WERI-Rb-1 (cell line): ENCODE results near the gene RAB4A.

Source experiments
- DNase-seq: peaks from one replicate; pipeline ENCODE4 v3.0.0-alpha.2; 2020
- H3K27ac ChIP-seq: fragments of 250-450 bp; sonication (Bioruptor Pico); 2 replicates; pipeline ENCODE4 v1.5.1; 2020; ENCODE audit warnings: mild to moderate bottlenecking, moderate library complexity
- H3K27me3 ChIP-seq: fragments of 250-450 bp; sonication (Bioruptor Pico); 2 replicates; pipeline ENCODE4 v1.5.1; 2021; ENCODE audit warnings: mild to moderate bottlenecking, low read depth, moderate library complexity; ENCODE audit not compliant: insufficient read depth, severe bottlenecking
- H3K36me3 ChIP-seq: fragments of 250-450 bp; sonication (Bioruptor Pico); 2 replicates; pipeline ENCODE4 v1.5.1; 2020; ENCODE audit warnings: mild to moderate bottlenecking, moderate library complexity
- H3K4me3 ChIP-seq: 2 replicates; pipeline ENCODE4 v1.5.1; 2011; ENCODE audit warnings: low read depth, mild to moderate bottlenecking, control low read depth, low read length
- H3K9me3 ChIP-seq: fragments of 250-450 bp; sonication (Bioruptor Pico); 2 replicates; pipeline ENCODE4 v1.5.1; 2021; ENCODE audit warnings: mild to moderate bottlenecking, moderate library complexity; ENCODE audit not compliant: severe bottlenecking
- CTCF ChIP-seq: IDR thresholded peaks from 2 replicates; pipeline ENCODE4 v1.5.1; 2011; ENCODE audit warnings: low read depth, mild to moderate bottlenecking, control low read depth, inconsistent platforms, low read length

Gene RAB4A

GRCh38 chr1:229305392-229305791 lies 34.5 kb downstream of the RAB4A start:
- no peak overlapping the region for H3K27ac ChIP-seq
- no peaks in the 10 kb centered on the region for H3K27me3 ChIP-seq
- H3K9me3 ChIP-seq, result no peaks in the 10 kb centered on the region
- no peaks in the 10 kb centered on the region for H3K36me3 ChIP-seq
- H3K4me3 ChIP-seq, result no peak overlapping the region
- TF ChIP-seq CTCF, result no peak
- DNase-seq, result no peak

GRCh38 chr1:229309074-229309473 lies 38.2 kb downstream of the RAB4A start:
- no peaks in the 10 kb centered on the region for H3K36me3 ChIP-seq
- TF ChIP-seq CTCF, result no peak
- no peak for DNase-seq

GRCh38 chr1:229309684-229310083 lies 38.8 kb downstream of the RAB4A start:
- Histone ChIP-seq H3K36me3 (no peaks in the 10 kb centered on the region), H3K9me3 (no peaks in the 10 kb centered on the region), H3K27me3 (no peaks in the 10 kb centered on the region), H3K4me3 (no peak overlapping the region), H3K27ac (no peak overlapping the region)
- DNase-seq, result no peak
- TF ChIP-seq CTCF, result no peak

More at GRCh38 chr1:229309074-229309473, 38.2 kb downstream of the RAB4A start:
- Histone ChIP-seq H3K4me3 (no peak overlapping the region), H3K27me3 (no peaks in the 10 kb centered on the region), H3K27ac (no peak overlapping the region), H3K9me3 (no peaks in the 10 kb centered on the region)

- Histone ChIP-seq H3K4me3 (no peak overlapping the region), H3K27ac (no peak overlapping the region), H3K27me3 (no peaks in the 10 kb centered on the region), H3K36me3 (no peaks in the 10 kb centered on the region), H3K9me3 (no peaks in the 10 kb centered on the region)
- TF ChIP-seq CTCF, result no peak
- no peak for DNase-seq
Measured at GRCh38 chr1:229310833-229311232, 39.9 kb downstream of the RAB4A start.

- no peaks in the 10 kb centered on the region for H3K9me3 ChIP-seq
- no peak for DNase-seq
- no peak overlapping the region for H3K27ac ChIP-seq
- no peaks in the 10 kb centered on the region for H3K27me3 ChIP-seq
- no peak for TF ChIP-seq CTCF
- H3K4me3 ChIP-seq, result no peak overlapping the region
- no peaks in the 10 kb centered on the region for H3K36me3 ChIP-seq
Measured at GRCh38 chr1:229316166-229316565, 45.3 kb downstream of the RAB4A start.

- H3K36me3 ChIP-seq, result no peaks in the 10 kb centered on the region; the same call in 1 of the 2 replicates
- DNase-seq, result no peak
- no peak for TF ChIP-seq CTCF
- no peaks in the 10 kb centered on the region for H3K9me3 ChIP-seq
- no peak overlapping the region for H3K27ac ChIP-seq
- H3K4me3 ChIP-seq, result no peak overlapping the region
- no peaks in the 10 kb centered on the region for H3K27me3 ChIP-seq
Measured at GRCh38 chr1:229318056-229318455, 47.1 kb downstream of the RAB4A start.
